ENCODE data around the gene SLC12A7.
A peak's percentile ranks its signal among the peaks of the same experiment; 100 is the strongest.
"Not testable (repeated sequence)": the region's sequence is repeated elsewhere in the genome, so short reads cannot be mapped to it uniquely, and the experiment has no call there.

Gene SLC12A7

DNA sequence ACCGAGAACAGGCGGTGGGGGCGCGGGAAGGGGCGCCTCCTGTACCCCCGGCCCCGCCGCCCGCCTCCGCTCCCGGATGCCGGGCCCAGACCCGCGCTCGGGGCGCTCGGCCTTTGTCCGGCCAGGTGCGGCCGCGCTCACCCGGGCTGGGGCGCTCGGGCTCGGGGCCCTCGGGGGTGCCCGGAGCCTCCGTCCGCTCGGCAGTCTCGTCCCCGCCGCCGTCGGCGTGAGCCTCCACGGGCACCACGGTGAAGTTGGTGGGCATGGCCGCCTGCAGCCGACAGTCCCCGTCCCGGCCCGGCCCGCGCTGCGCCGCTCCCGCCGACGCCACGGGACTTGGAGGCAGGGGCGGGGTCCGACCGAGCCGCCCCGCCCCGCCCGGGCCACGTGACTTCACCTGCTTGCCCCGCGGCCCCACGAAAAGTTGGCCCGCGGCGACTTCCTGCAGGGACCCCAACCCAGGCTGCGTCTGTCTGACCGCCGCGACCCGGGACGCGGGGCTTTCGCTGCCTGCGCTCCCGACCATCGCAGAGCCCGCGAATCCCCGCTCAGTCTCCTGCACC lies at the start of gene SLC12A7:
TSS of gene SLC12A7 (minus strand) at position 337 of the 563 bp plus-strand sequence. CDS start at position 265, 72 bp downstream.
- Mint-ChIP-seq H3K4me1 (peaks cover 38% of the 10 kb centered on the region), H3K27ac (no peak within 1 kb of the TSS), H3K36me3 (ENCODE audit: low read depth) (no peaks in the 10 kb centered on the region), H3K4me3 (peak within 1 kb of the TSS; percentile 84), H3K9me3 (no peaks in the 10 kb centered on the region), H3K27me3 (ENCODE audit: low read depth, poor library complexity) (peaks cover 11% of the 10 kb centered on the region)
- peak; percentile 73 for DNase-seq
- TF ChIP-seq, protein P1, sequence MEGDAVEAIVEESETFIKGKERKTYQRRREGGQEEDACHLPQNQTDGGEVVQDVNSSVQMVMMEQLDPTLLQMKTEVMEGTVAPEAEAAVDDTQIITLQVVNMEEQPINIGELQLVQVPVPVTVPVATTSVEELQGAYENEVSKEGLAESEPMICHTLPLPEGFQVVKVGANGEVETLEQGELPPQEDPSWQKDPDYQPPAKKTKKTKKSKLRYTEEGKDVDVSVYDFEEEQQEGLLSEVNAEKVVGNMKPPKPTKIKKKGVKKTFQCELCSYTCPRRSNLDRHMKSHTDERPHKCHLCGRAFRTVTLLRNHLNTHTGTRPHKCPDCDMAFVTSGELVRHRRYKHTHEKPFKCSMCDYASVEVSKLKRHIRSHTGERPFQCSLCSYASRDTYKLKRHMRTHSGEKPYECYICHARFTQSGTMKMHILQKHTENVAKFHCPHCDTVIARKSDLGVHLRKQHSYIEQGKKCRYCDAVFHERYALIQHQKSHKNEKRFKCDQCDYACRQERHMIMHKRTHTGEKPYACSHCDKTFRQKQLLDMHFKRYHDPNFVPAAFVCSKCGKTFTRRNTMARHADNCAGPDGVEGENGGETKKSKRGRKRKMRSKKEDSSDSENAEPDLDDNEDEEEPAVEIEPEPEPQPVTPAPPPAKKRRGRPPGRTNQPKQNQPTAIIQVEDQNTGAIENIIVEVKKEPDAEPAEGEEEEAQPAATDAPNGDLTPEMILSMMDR (IDR thresholded peaks at IDR 0.05), result no peak

DNA sequence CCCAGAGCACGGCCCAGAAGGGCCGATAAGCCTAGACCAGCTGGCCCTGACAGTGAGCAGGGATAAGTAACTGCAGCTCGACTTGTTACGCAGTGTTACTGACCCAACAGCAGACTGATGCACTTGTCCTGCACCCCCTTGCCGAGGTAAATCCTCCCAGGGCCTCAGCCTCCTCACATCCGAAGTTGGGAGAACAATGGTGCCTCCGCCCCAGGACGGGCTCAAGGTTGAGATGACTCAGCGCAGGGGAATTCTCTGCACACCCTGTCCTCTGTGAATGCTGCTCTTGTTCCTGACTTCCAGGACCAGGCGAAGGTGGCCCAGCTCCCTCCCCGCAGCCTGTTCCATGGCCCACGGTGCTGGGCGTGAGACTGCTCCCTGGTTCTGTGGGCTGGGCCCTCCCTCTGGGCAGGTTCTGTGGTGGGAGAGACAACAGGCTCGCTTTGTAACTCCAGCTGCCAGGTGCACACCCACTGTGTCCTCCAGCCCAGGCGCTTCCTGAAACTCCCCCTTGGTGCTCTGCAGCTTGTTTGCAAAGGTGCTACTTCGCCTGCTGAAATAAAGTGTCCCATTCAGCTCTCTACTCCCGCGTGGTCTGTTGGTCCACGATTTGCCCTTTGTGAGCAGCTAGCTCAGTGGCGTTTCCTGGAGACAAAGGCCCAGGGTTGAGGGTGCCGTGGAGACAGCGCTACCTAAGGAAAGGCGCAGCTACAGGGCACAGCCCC lies 49.4 kb upstream of the SLC12A7 start:
- H3K27me3 Mint-ChIP-seq (ENCODE audit: low read depth, poor library complexity), result peaks cover 49% of the 10 kb centered on the region
- TF ChIP-seq, protein P1 (IDR thresholded peaks at IDR 0.05), result no peak
- H3K9me3 Mint-ChIP-seq, result peaks cover 12% of the 10 kb centered on the region
- H3K4me1 Mint-ChIP-seq, result peaks cover 26% of the 10 kb centered on the region
- H3K36me3 Mint-ChIP-seq (ENCODE audit: low read depth), result no peaks in the 10 kb centered on the region
- no peak overlapping the region for H3K27ac Mint-ChIP-seq
- DNase-seq, result no peak
- no peak overlapping the region for H3K4me3 Mint-ChIP-seq

DNA sequence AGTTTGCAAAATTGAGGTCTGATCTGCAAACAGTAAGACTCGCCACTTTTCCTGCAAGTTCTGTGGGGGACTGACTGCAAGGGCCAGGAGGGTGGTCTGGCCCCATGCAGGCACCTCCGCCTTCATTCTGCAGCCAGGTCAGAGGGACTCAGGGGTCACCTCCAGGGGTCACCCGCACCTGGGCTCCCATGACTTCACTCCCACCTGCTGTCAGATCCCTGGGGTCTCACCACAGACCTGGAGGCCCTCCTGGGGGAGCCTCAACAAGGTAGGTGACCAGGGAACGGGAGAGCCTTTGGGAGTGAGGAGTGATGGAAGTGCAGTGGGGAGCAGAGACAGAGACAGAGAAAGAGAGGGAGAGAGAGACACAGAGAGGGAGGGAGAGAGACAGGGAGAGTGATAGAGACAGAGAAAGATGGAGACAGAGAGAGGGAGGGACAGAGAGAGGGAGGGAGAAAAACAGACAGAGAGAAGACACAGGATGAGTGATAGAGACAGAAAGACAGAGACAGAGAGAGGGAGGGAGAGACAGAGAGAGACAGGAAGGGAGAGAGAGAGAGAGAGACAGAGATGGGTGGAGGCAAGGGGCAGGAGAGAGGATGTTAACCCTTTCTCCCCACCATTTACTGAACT lies 48.0 kb upstream of the SLC12A7 start:
- Mint-ChIP-seq H3K9me3 (peaks cover 12% of the 10 kb centered on the region), H3K4me3 (no peak overlapping the region), H3K27me3 (ENCODE audit: low read depth, poor library complexity) (peaks cover 57% of the 10 kb centered on the region), H3K36me3 (ENCODE audit: low read depth) (no peaks in the 10 kb centered on the region), H3K27ac (no peak overlapping the region), H3K4me1 (peaks cover 23% of the 10 kb centered on the region)
- no peak for DNase-seq
- TF ChIP-seq, protein P1 (IDR thresholded peaks at IDR 0.05), result no peak

DNA sequence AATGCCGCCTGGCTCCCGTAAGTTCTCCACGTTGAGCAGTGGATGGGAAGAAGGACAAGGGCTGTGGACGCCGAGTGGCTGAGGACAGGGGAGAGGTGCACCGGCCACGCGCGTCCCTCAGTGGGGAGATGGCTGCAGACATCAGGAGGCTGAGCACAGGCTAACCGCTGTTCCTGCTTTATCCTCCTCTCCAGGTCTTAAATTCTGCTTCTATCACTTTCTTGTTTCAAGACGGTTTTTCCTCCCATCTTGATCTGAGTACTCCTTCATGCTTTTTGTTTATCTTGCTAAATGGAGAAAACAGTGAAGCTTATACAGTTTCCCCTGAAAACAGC lies 47.4 kb upstream of the SLC12A7 start:
- H3K27me3 Mint-ChIP-seq (ENCODE audit: low read depth, poor library complexity), result peaks cover 63% of the 10 kb centered on the region
- H3K36me3 Mint-ChIP-seq (ENCODE audit: low read depth), result no peaks in the 10 kb centered on the region
- TF ChIP-seq, protein P1 (IDR thresholded peaks at IDR 0.05), result no peak
- no peak for DNase-seq
- H3K27ac Mint-ChIP-seq, result no peak overlapping the region
- peaks cover 12% of the 10 kb centered on the region for H3K9me3 Mint-ChIP-seq
- H3K4me1 Mint-ChIP-seq, result peaks cover 19% of the 10 kb centered on the region
- H3K4me3 Mint-ChIP-seq, result no peak overlapping the region

DNA sequence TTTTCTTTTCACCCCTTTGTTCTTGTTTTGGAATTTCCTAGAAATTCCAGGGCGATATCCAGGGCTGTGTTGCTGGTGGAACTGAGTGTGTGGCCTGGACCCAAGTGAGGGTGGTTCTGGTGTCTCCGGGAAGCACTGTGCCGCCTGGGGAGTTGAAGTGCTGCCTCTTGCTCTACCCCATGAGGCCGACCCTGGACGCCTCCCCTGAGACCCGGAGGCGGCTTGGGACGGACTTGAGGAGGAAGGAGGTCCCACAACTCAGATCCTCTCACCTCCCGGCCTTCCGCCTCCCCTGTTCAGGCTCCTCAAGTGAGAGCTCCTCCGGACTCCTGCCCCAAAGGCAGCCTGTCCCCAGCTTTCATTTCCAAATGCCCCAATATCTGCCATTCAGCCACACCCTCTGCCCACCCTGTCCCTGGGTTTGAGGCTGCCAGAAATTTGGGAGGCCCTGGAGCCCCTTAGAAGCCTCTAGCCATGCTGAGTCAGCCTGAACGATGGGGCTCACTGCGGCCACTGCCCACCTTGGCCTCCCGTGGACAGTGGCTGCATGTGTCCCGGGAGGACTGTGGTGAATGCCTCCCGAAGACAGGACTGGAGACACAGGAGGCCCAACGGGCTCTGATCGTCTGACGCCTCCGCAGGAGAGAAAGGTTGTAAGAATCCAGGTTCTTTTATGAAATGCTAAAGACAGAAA lies 46.9 kb upstream of the SLC12A7 start:
- H3K4me3 Mint-ChIP-seq, result peak overlapping the region; percentile 35
- H3K27me3 Mint-ChIP-seq (ENCODE audit: low read depth, poor library complexity), result peaks cover 68% of the 10 kb centered on the region
- H3K9me3 Mint-ChIP-seq, result peaks cover 12% of the 10 kb centered on the region
- no peaks in the 10 kb centered on the region for H3K36me3 Mint-ChIP-seq (ENCODE audit: low read depth)
- TF ChIP-seq, protein P1 (IDR thresholded peaks at IDR 0.05), result no peak
- no peak for DNase-seq
- peaks cover 22% of the 10 kb centered on the region for H3K4me1 Mint-ChIP-seq
- H3K27ac Mint-ChIP-seq, result no peak overlapping the region

DNA sequence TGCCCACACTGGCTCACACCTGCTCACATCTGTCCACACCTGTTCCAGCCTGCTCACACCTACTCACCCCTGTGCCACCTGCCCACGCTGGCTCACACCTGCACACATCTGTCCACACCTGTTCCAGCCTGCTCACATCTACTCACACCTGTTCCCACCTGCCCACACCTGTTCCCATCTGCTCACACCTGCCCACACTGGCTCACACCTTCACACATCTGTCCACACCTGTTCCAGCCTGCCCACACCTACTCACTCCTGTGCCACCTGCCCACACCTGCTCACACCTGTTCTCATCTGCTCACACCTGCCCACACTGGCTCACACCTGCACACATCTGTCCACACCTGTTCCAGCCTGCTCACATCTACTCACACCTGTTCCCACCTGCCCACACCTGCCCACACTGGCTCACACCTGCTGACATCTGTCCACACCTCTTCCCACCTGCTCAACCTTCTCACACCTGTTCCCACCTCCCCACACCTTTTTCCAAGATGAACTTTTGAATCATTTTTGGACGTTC lies 45.7 kb upstream of the SLC12A7 start:
- H3K4me1 Mint-ChIP-seq, result peaks cover 26% of the 10 kb centered on the region
- H3K9me3 Mint-ChIP-seq, result peaks cover 12% of the 10 kb centered on the region
- not testable (repeated sequence) for H3K36me3 Mint-ChIP-seq (ENCODE audit: low read depth); H3K27ac Mint-ChIP-seq; DNase-seq
- H3K4me3 Mint-ChIP-seq, result peak overlapping the region; percentile 70
- peaks cover 76% of the 10 kb centered on the region for H3K27me3 Mint-ChIP-seq (ENCODE audit: low read depth, poor library complexity)
